HCT116 (cell line): ENCODE measurements around the gene XRN1.
"Not testable (repeated sequence)": the region's sequence is repeated elsewhere in the genome, so short reads cannot be mapped to it uniquely, and the experiment has no call there.

ENCODE experiments used
- EZH2 ChIP-seq: fragments of 200-600 bp; sonication (generic); IDR thresholded peaks from 2 replicates; pipeline ENCODE4 v1.6.1; 2017; ENCODE audit warnings: antibody characterized with exemption, mixed run types
- EZH2phosphoT487 ChIP-seq: fragments of 200-600 bp; IDR thresholded peaks from 2 replicates; pipeline ENCODE4 v1.6.1; 2018; ENCODE audit warnings: antibody characterized with exemption, borderline replicate concordance
- JUND ChIP-seq: IDR thresholded peaks from 2 replicates; pipeline ENCODE4 v1.6.1; 2012
- POLR2A ChIP-seq: IDR thresholded peaks from 2 replicates; pipeline ENCODE4 v1.7.0; 2011; ENCODE audit warnings: borderline replicate concordance; ENCODE audit not compliant: insufficient read depth, insufficient read length; ENCODE audit errors: extremely low read depth
- POLR2AphosphoS5 ChIP-seq: IDR thresholded peaks from 2 replicates; pipeline ENCODE4 v1.6.1; 2011; ENCODE audit warnings: mild to moderate bottlenecking, low read depth, low read length, moderate library complexity
- YY1 ChIP-seq: IDR thresholded peaks from 2 replicates; pipeline ENCODE4 v1.6.1; 2011; ENCODE audit warnings: low read length, low read depth, moderate library complexity, mild to moderate bottlenecking; ENCODE audit not compliant: insufficient replicate concordance; ENCODE audit errors: extremely low read depth
- ZNF274 ChIP-seq: fragments of 200-500 bp; sonication (Bioruptor generic); IDR thresholded peaks from 2 replicates; pipeline ENCODE4 v1.6.1; 2014; ENCODE audit warnings: mild to moderate bottlenecking, low read depth, low read length, inconsistent platforms
- TF ChIP-seq, protein P1 (sequence below), 3 experiments: fragments of 200-600 bp in 1 of 3; sonication (generic) in 1 of 3; IDR thresholded peaks in 2 of 3; conservative IDR thresholded peaks in 1 of 3; 2 replicates each; pipeline ENCODE4 v1.5.1; 2012 to 2017; ENCODE audit warnings: low read depth in 2 of 3, low read length in 2 of 3, antibody characterized with exemption in 1 of 3, borderline replicate concordance in 1 of 3, control low read depth in 1 of 3, mild to moderate bottlenecking in 1 of 3, mixed read lengths in 1 of 3, mixed run types in 1 of 3, moderate library complexity in 1 of 3; ENCODE audit not compliant: insufficient read depth in 1 of 3
- TF ChIP-seq, protein P2 (sequence below): IDR thresholded peaks from 2 replicates; pipeline ENCODE4 v1.6.1; 2012
- TF ChIP-seq, protein P3 (sequence below): IDR thresholded peaks from 2 replicates; pipeline ENCODE4 v1.6.1; 2012; ENCODE audit warnings: low read depth

DNA sequence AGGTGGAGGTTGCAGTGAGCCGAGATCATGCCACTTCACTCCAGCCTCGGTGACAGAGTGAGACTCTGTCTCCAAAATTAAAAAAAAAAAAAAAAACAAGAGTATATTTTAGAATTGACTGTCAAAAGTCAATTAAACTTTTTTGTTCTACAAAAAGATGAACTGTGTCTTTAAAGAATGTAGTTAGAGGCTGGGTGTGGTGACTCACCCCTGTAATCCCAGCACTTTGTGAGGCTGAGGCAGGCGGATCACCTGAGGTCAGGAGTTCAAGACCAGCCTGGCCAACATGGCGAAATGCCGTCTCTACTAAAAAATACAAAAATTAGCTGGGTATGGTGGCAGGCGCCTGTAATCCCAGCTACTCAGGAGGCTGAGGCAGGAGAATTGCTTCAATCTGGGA, 78.3 kb downstream of the XRN1 start:
- TF ChIP-seq EZH2, POLR2A, ZNF274, JUND, YY1, EZH2phosphoT487, POLR2AphosphoS5: not testable (repeated sequence)
- TF ChIP-seq, protein P1, sequence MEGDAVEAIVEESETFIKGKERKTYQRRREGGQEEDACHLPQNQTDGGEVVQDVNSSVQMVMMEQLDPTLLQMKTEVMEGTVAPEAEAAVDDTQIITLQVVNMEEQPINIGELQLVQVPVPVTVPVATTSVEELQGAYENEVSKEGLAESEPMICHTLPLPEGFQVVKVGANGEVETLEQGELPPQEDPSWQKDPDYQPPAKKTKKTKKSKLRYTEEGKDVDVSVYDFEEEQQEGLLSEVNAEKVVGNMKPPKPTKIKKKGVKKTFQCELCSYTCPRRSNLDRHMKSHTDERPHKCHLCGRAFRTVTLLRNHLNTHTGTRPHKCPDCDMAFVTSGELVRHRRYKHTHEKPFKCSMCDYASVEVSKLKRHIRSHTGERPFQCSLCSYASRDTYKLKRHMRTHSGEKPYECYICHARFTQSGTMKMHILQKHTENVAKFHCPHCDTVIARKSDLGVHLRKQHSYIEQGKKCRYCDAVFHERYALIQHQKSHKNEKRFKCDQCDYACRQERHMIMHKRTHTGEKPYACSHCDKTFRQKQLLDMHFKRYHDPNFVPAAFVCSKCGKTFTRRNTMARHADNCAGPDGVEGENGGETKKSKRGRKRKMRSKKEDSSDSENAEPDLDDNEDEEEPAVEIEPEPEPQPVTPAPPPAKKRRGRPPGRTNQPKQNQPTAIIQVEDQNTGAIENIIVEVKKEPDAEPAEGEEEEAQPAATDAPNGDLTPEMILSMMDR (IDR thresholded peaks at IDR 0.05 in 2 of 3, conservative IDR thresholded peaks at IDR 0.05 in 1 of 3; ENCODE audit: borderline replicate concordance in 1 of 3, insufficient read depth in 1 of 3, low read depth in 2 of 3, low read length in 2 of 3), result not testable (repeated sequence)
- TF ChIP-seq, protein P2, sequence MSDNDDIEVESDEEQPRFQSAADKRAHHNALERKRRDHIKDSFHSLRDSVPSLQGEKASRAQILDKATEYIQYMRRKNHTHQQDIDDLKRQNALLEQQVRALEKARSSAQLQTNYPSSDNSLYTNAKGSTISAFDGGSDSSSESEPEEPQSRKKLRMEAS, result not testable (repeated sequence)
- TF ChIP-seq, protein P3, sequence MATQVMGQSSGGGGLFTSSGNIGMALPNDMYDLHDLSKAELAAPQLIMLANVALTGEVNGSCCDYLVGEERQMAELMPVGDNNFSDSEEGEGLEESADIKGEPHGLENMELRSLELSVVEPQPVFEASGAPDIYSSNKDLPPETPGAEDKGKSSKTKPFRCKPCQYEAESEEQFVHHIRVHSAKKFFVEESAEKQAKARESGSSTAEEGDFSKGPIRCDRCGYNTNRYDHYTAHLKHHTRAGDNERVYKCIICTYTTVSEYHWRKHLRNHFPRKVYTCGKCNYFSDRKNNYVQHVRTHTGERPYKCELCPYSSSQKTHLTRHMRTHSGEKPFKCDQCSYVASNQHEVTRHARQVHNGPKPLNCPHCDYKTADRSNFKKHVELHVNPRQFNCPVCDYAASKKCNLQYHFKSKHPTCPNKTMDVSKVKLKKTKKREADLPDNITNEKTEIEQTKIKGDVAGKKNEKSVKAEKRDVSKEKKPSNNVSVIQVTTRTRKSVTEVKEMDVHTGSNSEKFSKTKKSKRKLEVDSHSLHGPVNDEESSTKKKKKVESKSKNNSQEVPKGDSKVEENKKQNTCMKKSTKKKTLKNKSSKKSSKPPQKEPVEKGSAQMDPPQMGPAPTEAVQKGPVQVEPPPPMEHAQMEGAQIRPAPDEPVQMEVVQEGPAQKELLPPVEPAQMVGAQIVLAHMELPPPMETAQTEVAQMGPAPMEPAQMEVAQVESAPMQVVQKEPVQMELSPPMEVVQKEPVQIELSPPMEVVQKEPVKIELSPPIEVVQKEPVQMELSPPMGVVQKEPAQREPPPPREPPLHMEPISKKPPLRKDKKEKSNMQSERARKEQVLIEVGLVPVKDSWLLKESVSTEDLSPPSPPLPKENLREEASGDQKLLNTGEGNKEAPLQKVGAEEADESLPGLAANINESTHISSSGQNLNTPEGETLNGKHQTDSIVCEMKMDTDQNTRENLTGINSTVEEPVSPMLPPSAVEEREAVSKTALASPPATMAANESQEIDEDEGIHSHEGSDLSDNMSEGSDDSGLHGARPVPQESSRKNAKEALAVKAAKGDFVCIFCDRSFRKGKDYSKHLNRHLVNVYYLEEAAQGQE, result not testable (repeated sequence)
